ENCODE data around the gene UBE2Q1. TPM values are rescaled to one million over a fixed set of nuclear protein-coding genes. Genes with fewer than 3 reads are reported as not detected.

UBE2Q1 gene
- total RNA-seq (2014; rRNA removed; shearing (Covaris generic)) = 56.2 and 59.8 TPM in 2 replicates

GRCh38 chr1:154557939-154558719, at the start of gene UBE2Q1:
Gene UBE2Q1 (minus strand): TSS chr1:154558662. CDS start chr1:154558553, 109 bp downstream.
- DNase-seq (ENCODE audit: low spot score) = no peak

GRCh38 chr1:154607609-154608396, 49.3 kb upstream of the UBE2Q1 start, which contains the start of gene ADAR:
Gene ADAR (minus strand): TSS chr1:154608186. CDS start chr1:154608006, 180 bp downstream.
- DNase-seq (ENCODE audit: low spot score) = peak; percentile 89

GRCh38 chr1:154607106-154607608, 48.7 kb upstream of the UBE2Q1 start:
- peak; percentile 31 for DNase-seq (ENCODE audit: low spot score)

GRCh38 chr1:154605534-154605933, 47.1 kb upstream of the UBE2Q1 start:
- DNase-seq (ENCODE audit: low spot score) = no peak

- no peak for DNase-seq (ENCODE audit: low spot score)
Observed at GRCh38 chr1:154603317-154603716, 44.9 kb upstream of the UBE2Q1 start.

GRCh38 chr1:154599658-154600057, 41.2 kb upstream of the UBE2Q1 start:
- DNase-seq (ENCODE audit: low spot score) = no peak

GRCh38 chr1:154598871-154599635, 40.6 kb upstream of the UBE2Q1 start:
- DNase-seq (ENCODE audit: low spot score) = no peak

GRCh38 chr1:154595621-154596020, 37.2 kb upstream of the UBE2Q1 start:
- DNase-seq (ENCODE audit: low spot score) = no peak

- DNase-seq (ENCODE audit: low spot score) = no peak
Observed at GRCh38 chr1:154594811-154595210, 36.3 kb upstream of the UBE2Q1 start.

GRCh38 chr1:154593390-154593789, 34.9 kb upstream of the UBE2Q1 start:
- no peak for DNase-seq (ENCODE audit: low spot score)

- no peak for DNase-seq (ENCODE audit: low spot score)
Observed at GRCh38 chr1:154591206-154591605, 32.7 kb upstream of the UBE2Q1 start.

- no peak for DNase-seq (ENCODE audit: low spot score)
Observed at GRCh38 chr1:154590756-154591155, 32.3 kb upstream of the UBE2Q1 start.

GRCh38 chr1:154589780-154590179, 31.3 kb upstream of the UBE2Q1 start:
- no peak for DNase-seq (ENCODE audit: low spot score)

- no peak for DNase-seq (ENCODE audit: low spot score)
Observed at GRCh38 chr1:154586641-154587040, 28.2 kb upstream of the UBE2Q1 start.

- no peak for DNase-seq (ENCODE audit: low spot score)
Observed at GRCh38 chr1:154586231-154586630, 27.8 kb upstream of the UBE2Q1 start.

- no peak for DNase-seq (ENCODE audit: low spot score)
Observed at GRCh38 chr1:154584267-154584994, 26.0 kb upstream of the UBE2Q1 start.

GRCh38 chr1:154583773-154584172, 25.3 kb upstream of the UBE2Q1 start:
- peak; percentile 45 for DNase-seq (ENCODE audit: low spot score)

GRCh38 chr1:154582885-154583284, 24.4 kb upstream of the UBE2Q1 start:
- DNase-seq (ENCODE audit: low spot score) = no peak

GRCh38 chr1:154581766-154582165, 23.3 kb upstream of the UBE2Q1 start:
- no peak for DNase-seq (ENCODE audit: low spot score)

GRCh38 chr1:154579374-154579773, 20.9 kb upstream of the UBE2Q1 start:
- DNase-seq (ENCODE audit: low spot score) = no peak

- no peak for DNase-seq (ENCODE audit: low spot score)
Observed at GRCh38 chr1:154578058-154578418, 19.6 kb upstream of the UBE2Q1 start.

Data from A172 (cell line).